ENCODE measurements around the gene GRIK3. TPM values are rescaled to one million over a fixed set of nuclear protein-coding genes. Genes with fewer than 3 reads are reported as not detected.
"Not testable (repeated sequence)": the region's sequence is repeated elsewhere in the genome, so short reads cannot be mapped to it uniquely, and the experiment has no call there.

The GRIK3 gene
- polyA plus RNA-seq (2013) = 0.01 TPM in 1 of 2 replicates, not detected in the other

DNA sequence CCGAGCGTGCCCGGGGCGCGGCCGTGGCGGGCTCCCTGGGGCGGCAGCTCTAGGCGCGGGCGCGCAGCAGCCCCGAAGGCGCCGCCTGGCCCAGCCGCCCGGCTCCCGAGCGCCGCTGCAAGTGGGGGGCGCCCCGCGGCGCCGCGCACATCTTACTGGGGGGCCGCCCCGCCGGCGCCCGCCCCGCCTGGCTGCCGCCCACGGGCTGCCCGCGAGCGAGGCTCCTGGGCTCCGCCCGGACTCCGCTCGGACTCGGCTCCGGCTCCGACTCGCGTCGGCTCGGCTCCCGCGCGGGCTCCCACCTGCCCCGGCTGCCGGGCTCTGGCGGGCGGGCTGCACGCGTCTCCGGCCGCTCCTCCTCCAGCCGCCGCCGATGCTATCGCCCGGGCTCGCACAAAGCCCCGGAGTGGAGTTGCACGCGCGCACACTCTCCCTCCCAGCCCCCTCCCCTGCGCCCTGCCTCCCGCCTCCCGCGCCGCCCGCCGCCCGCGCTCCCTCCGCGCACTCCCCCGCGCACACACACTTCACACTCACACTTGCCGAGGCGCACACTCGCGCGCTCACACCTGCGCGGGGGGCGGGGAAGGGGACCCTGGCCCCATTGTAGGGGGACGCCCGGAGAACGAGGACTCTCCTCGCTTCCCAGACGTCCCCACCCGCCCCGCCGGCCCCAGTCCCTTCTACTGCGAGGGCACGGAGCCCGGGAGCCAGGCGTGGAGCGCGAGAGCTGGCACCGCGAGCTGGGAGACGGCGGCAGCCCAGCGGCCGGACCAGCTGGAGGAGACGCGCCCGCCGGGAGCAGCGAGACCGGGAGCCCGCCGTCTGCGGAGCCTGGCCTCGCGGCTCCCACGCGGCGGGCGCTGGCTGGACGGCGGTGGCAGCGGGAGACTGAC is at the start of gene GRIK3:
TSS of gene GRIK3 (minus strand) at position 395 of the 893 bp plus-strand sequence. CDS start 407 bp downstream, outside the sequence.
- no peak within 1 kb of the TSS for H4K12ac ChIP-seq (ENCODE audit: low read depth, low read length)
- no peak within 1 kb of the TSS for H2BK12ac ChIP-seq (ENCODE audit: low read length)
- no peaks in the 10 kb centered on the region for H3K79me2 ChIP-seq (ENCODE audit: control insufficient read depth, insufficient read depth, low read length, poor library complexity)
- H2AK5ac ChIP-seq (ENCODE audit: low read length) = no peak within 1 kb of the TSS
- no peak within 1 kb of the TSS for H4K91ac ChIP-seq (ENCODE audit: low read depth, low read length)
- H2BK5ac ChIP-seq (ENCODE audit: low read depth, low read length, poor library complexity) = no peak within 1 kb of the TSS
- no CpG with 5 or more reads among the region's 128 CpGs for WGBS (ENCODE audit: extremely low coverage, insufficient coverage, insufficient read length)
- no peak within 1 kb of the TSS for H3K4ac ChIP-seq (ENCODE audit: low read depth, low read length)
- H3K4me3 ChIP-seq (ENCODE audit: low read depth, low read length) = peak within 1 kb of the TSS; percentile 16
- peaks cover 63% of the 10 kb centered on the region for H3K27me3 ChIP-seq (ENCODE audit: insufficient read depth, low read length)
- H3K4me1 ChIP-seq (ENCODE audit: control insufficient read depth in 1 of 2, insufficient read depth in 2 of 2, low read length in 2 of 2) = peaks cover 0 to 5% of the 10 kb centered on the region in 2 experiments
- H3K36me3 ChIP-seq (ENCODE audit: control insufficient read depth in 1 of 2, insufficient read depth in 2 of 2, low read length in 2 of 2) = no peaks in the 10 kb centered on the region
- H3K14ac ChIP-seq (ENCODE audit: low read length) = no peak within 1 kb of the TSS
- peaks cover 1% of the 10 kb centered on the region for H3K9me3 ChIP-seq (ENCODE audit: insufficient read depth, low read depth, low read length)
- no peak for DNase-seq
- H2BK120ac ChIP-seq (ENCODE audit: insufficient read depth, low read length, poor library complexity) = no peak within 1 kb of the TSS
- H3K79me1 ChIP-seq (ENCODE audit: low read length) = no peaks in the 10 kb centered on the region
- no peak within 1 kb of the TSS for H3K27ac ChIP-seq (ENCODE audit: low read depth, low read length)
- peak within 1 kb of the TSS; percentile 48 for H3K4me2 ChIP-seq (ENCODE audit: low read length)
- no peak within 1 kb of the TSS for H2AFZ ChIP-seq (ENCODE audit: insufficient read depth, low read length, poor library complexity)
- H3K18ac ChIP-seq (ENCODE audit: low read length) = no peak within 1 kb of the TSS
- no peak within 1 kb of the TSS for H3K9ac ChIP-seq (ENCODE audit: low read length)
- no peak within 1 kb of the TSS for H3K23ac ChIP-seq (ENCODE audit: low read length)
- H4K8ac ChIP-seq (ENCODE audit: low read depth, low read length) = no peak within 1 kb of the TSS

DNA sequence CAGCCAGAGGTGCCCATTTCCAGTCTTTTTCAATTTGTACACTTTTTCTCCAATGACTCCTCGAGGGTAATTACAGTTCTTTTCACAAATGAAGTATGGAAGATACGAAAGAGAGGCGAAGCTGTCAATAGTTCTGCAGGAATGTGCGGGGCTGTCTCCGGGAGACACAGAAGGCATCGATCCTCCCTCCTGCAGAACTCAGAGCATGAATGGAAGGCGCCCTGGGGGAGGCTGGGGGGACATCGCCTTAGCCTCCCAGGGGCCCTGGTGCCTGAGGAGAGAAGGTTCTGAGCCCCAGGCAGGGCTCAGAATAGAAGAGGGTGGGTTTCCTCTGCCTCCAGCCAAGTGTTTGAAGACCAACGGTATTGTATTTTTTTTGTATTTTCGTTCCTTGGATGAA is 49.7 kb upstream of the GRIK3 start:
- Histone ChIP-seq H3K9ac (ENCODE audit: low read length) (no peak overlapping the region), H3K4ac (ENCODE audit: low read depth, low read length) (no peak overlapping the region), H3K27ac (ENCODE audit: low read depth, low read length) (no peak overlapping the region), H3K79me1 (ENCODE audit: low read length) (no peaks in the 10 kb centered on the region), H2BK5ac (ENCODE audit: low read depth, low read length, poor library complexity) (no peak overlapping the region), H3K14ac (ENCODE audit: low read length) (no peak overlapping the region), H3K18ac (ENCODE audit: low read length) (no peak overlapping the region), H3K27me3 (ENCODE audit: insufficient read depth, low read length) (no peaks in the 10 kb centered on the region), H3K36me3 (ENCODE audit: control insufficient read depth in 1 of 2, insufficient read depth in 2 of 2, low read length in 2 of 2) (no peaks in the 10 kb centered on the region), H2AK5ac (ENCODE audit: low read length) (no peak overlapping the region), H3K4me3 (ENCODE audit: low read depth, low read length) (no peak overlapping the region), H3K23ac (ENCODE audit: low read length) (no peak overlapping the region), H3K9me3 (ENCODE audit: insufficient read depth, low read depth, low read length) (peaks cover 4% of the 10 kb centered on the region), H2BK120ac (ENCODE audit: insufficient read depth, low read length, poor library complexity) (no peak overlapping the region), H4K8ac (ENCODE audit: low read depth, low read length) (no peak overlapping the region), H3K4me2 (ENCODE audit: low read length) (no peak overlapping the region), H4K91ac (ENCODE audit: low read depth, low read length) (no peak overlapping the region), H4K12ac (ENCODE audit: low read depth, low read length) (no peak overlapping the region), H2AFZ (ENCODE audit: insufficient read depth, low read length, poor library complexity) (no peak overlapping the region), H3K79me2 (ENCODE audit: control insufficient read depth, insufficient read depth, low read length, poor library complexity) (no peaks in the 10 kb centered on the region), H3K4me1 (ENCODE audit: control insufficient read depth in 1 of 2, insufficient read depth in 2 of 2, low read length in 2 of 2) (no peaks in the 10 kb centered on the region), H2BK12ac (ENCODE audit: low read length) (no peak overlapping the region)
- DNase-seq = no peak
- WGBS (ENCODE audit: extremely low coverage, insufficient coverage, insufficient read length) = no CpG with 5 or more reads among the region's 10 CpGs

DNA sequence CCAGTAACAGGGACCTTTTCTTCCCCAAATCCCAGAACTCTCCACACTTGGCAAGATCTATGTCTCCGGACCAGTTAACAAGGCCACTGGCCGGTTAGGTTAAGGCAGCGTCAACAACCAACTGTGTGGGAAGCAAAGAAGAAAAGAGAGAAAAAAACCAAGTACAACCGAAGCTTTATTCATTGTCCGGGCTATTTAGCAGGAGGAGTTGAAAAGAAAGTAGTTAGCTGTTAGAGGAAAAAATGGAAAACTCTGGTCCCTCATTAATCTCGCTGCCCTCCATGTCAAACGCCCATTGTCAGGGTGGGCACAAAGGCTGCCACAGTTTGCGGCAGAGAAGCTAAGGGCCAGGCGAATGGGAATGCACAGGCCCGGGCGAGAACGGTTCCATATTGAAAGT is 49.3 kb upstream of the GRIK3 start:
- peaks cover 7% of the 10 kb centered on the region for H3K9me3 ChIP-seq (ENCODE audit: insufficient read depth, low read depth, low read length)
- H3K18ac ChIP-seq (ENCODE audit: low read length) = no peak overlapping the region
- no peak overlapping the region for H3K23ac ChIP-seq (ENCODE audit: low read length)
- H3K79me2 ChIP-seq (ENCODE audit: control insufficient read depth, insufficient read depth, low read length, poor library complexity) = no peaks in the 10 kb centered on the region
- H2BK120ac ChIP-seq (ENCODE audit: insufficient read depth, low read length, poor library complexity) = no peak overlapping the region
- H2AFZ ChIP-seq (ENCODE audit: insufficient read depth, low read length, poor library complexity) = no peak overlapping the region
- H3K4me2 ChIP-seq (ENCODE audit: low read length) = no peak overlapping the region
- H2BK12ac ChIP-seq (ENCODE audit: low read length) = no peak overlapping the region
- H3K4ac ChIP-seq (ENCODE audit: low read depth, low read length) = no peak overlapping the region
- H3K27ac ChIP-seq (ENCODE audit: low read depth, low read length) = no peak overlapping the region
- H4K12ac ChIP-seq (ENCODE audit: low read depth, low read length) = no peak overlapping the region
- no peaks in the 10 kb centered on the region for H3K36me3 ChIP-seq (ENCODE audit: control insufficient read depth in 1 of 2, insufficient read depth in 2 of 2, low read length in 2 of 2)
- no peak overlapping the region for H3K4me3 ChIP-seq (ENCODE audit: low read depth, low read length)
- H3K14ac ChIP-seq (ENCODE audit: low read length) = no peak overlapping the region
- no CpG with 5 or more reads among the region's 12 CpGs for WGBS (ENCODE audit: extremely low coverage, insufficient coverage, insufficient read length)
- no peak overlapping the region for H3K9ac ChIP-seq (ENCODE audit: low read length)
- H3K79me1 ChIP-seq (ENCODE audit: low read length) = no peaks in the 10 kb centered on the region
- no peak overlapping the region for H2AK5ac ChIP-seq (ENCODE audit: low read length)
- H3K27me3 ChIP-seq (ENCODE audit: insufficient read depth, low read length) = no peaks in the 10 kb centered on the region
- no peak overlapping the region for H4K91ac ChIP-seq (ENCODE audit: low read depth, low read length)
- no peak overlapping the region for H4K8ac ChIP-seq (ENCODE audit: low read depth, low read length)
- no peaks in the 10 kb centered on the region for H3K4me1 ChIP-seq (ENCODE audit: control insufficient read depth in 1 of 2, insufficient read depth in 2 of 2, low read length in 2 of 2)
- no peak overlapping the region for H2BK5ac ChIP-seq (ENCODE audit: low read depth, low read length, poor library complexity)
- DNase-seq = no peak

DNA sequence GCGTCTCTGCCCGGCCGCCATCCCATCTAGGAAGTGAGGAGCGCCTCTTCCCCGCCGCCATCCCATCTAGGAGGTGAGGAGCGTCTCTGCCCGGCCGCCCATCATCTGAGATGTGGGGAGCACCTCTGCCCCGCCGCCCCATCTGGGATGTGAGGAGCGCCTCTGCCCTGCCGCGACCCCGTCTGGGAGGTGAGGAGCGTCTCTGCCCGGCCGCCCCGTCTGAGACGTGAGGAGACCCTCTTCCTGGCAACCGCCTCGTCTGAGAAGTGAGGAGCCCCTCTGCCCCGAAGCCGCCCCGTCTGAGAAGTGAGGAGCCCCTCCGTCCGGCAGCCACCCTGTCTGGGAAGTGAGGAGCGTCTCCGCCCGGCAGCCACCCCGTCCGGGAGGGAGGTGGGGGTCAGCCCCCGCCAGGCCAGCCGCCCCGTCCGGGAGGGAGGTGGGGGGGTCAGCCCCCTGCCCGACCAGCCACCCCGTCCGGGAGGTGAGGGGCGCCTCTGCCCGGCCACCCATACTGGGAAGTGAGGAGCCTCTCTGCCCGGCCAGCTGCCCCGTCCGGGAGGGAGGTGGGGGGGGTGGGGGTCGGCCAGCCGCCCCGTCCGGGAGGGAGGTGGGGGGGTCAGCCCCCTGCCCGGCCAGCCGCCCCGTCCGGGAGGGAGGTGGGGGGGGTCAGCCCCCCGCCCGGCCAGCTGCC is 46.1 kb upstream of the GRIK3 start:
- not testable (repeated sequence) for H3K4me1 ChIP-seq (ENCODE audit: control insufficient read depth in 1 of 2, insufficient read depth in 2 of 2, low read length in 2 of 2); H3K23ac ChIP-seq (ENCODE audit: low read length); H3K9ac ChIP-seq (ENCODE audit: low read length); H3K79me2 ChIP-seq (ENCODE audit: control insufficient read depth, insufficient read depth, low read length, poor library complexity); H3K79me1 ChIP-seq (ENCODE audit: low read length); H3K14ac ChIP-seq (ENCODE audit: low read length); H4K91ac ChIP-seq (ENCODE audit: low read depth, low read length); H3K36me3 ChIP-seq (ENCODE audit: control insufficient read depth in 1 of 2, insufficient read depth in 2 of 2, low read length in 2 of 2); H2BK12ac ChIP-seq (ENCODE audit: low read length); H4K12ac ChIP-seq (ENCODE audit: low read depth, low read length); H3K18ac ChIP-seq (ENCODE audit: low read length); H3K4me3 ChIP-seq (ENCODE audit: low read depth, low read length); H2AFZ ChIP-seq (ENCODE audit: insufficient read depth, low read length, poor library complexity); H2AK5ac ChIP-seq (ENCODE audit: low read length); H2BK5ac ChIP-seq (ENCODE audit: low read depth, low read length, poor library complexity); H3K27me3 ChIP-seq (ENCODE audit: insufficient read depth, low read length); H3K9me3 ChIP-seq (ENCODE audit: insufficient read depth, low read depth, low read length); H3K27ac ChIP-seq (ENCODE audit: low read depth, low read length); H3K4ac ChIP-seq (ENCODE audit: low read depth, low read length); H2BK120ac ChIP-seq (ENCODE audit: insufficient read depth, low read length, poor library complexity); H4K8ac ChIP-seq (ENCODE audit: low read depth, low read length); DNase-seq; H3K4me2 ChIP-seq (ENCODE audit: low read length)
- no CpG with 5 or more reads among the region's 54 CpGs for WGBS (ENCODE audit: extremely low coverage, insufficient coverage, insufficient read length)
